Transverse colon (tissue), 4 donors: ENCODE data around the gene KPNA6. TPM values are rescaled to one million over a fixed set of nuclear protein-coding genes. Genes with fewer than 3 reads are reported as not detected.

Source experiments
- DNase-seq: peaks from one replicate; pipeline ENCODE4 v3.0.0-alpha.2; 2019
- H3K27ac ChIP-seq, 4 donors: fragments of 200-600 bp; sonication (generic); 2 replicates each; pipeline ENCODE4 v1.5.1; 2016 to 2018; ENCODE audit warnings: inconsistent platforms in 4 of 4
- H3K27me3 ChIP-seq: fragments of 200-600 bp; sonication (generic); 2 replicates; pipeline ENCODE4 v1.5.1; 2017; ENCODE audit warnings: inconsistent platforms
- H3K36me3 ChIP-seq, 4 donors: fragments of 200-600 bp; sonication (generic); 2 replicates each; pipeline ENCODE4 v1.5.1; 2017 to 2019; ENCODE audit warnings: inconsistent platforms in 4 of 4
- H3K4me1 ChIP-seq, 4 donors: fragments of 200-600 bp; sonication (generic); 2 replicates each; pipeline ENCODE4 v1.5.1; 2017 to 2020; ENCODE audit warnings: inconsistent platforms in 4 of 4
- H3K4me3 ChIP-seq, 4 donors: fragments of 200-600 bp; sonication (generic); 1 replicate in 1 of 4; 2 replicates in 3 of 4; pipeline versions ENCODE4 v1.5.1 to v1.6.1; 2017 to 2019; ENCODE audit warnings: inconsistent platforms in 4 of 4
- H3K9me3 ChIP-seq, 2 donors: fragments of 200-600 bp; sonication (generic); 2 replicates each; pipeline ENCODE4 v1.5.1; 2017 to 2019; ENCODE audit warnings: inconsistent platforms in 2 of 2
- EP300 ChIP-seq: sonication (generic); formaldehyde crosslinking; IDR thresholded peaks from one replicate; pipeline ENCODE4 v1.6.1; 2017; ENCODE audit warnings: antibody characterized with exemption, low read depth
- POLR2A ChIP-seq: fragments of 450-650 bp; IDR thresholded peaks from one replicate; pipeline ENCODE4 v1.6.1; 2016; ENCODE audit warnings: antibody characterized with exemption, mild to moderate bottlenecking, moderate library complexity
- POLR2AphosphoS5 ChIP-seq, 3 donors: sonication (generic); formaldehyde crosslinking; IDR thresholded peaks; one replicate each; pipeline ENCODE4 v1.6.1; 2016; ENCODE audit warnings: antibody characterized with exemption in 3 of 3
- WGBS, 2 donors: methylation state at CpG; one replicate each; pipeline ENCODE4 v1.1.5; 2018; ENCODE audit warnings: low coverage in 1 of 2; 5-methylcytosine and 5-hydroxymethylcytosine counted together
- in situ Hi-C, 4 donors: fragments of 200-750 bp; cut with MboI; loops; one replicate each; pipeline versions ENCODE4 v1.15.0 to v1.15.1; 2017; ENCODE audit warnings: low sequenced_read_pairs in 3 of 4, low pct_ligation_motif_present in 1 of 4, low pct_unique_long_range_greater_than_20kb in 1 of 4
- intact Hi-C: fragments of 100-400 bp; cut with DNase I; formaldehyde crosslinking; loops from one replicate; pipeline ENCODE4 v1.15.1; 2023; ENCODE audit warnings: low total_unique reads
- total RNA-seq, 4 donors: library from RNA; depleted of rRNA; stranded (reverse); fragments of >200 nt; gene quantifications; one replicate each; pipeline ENCODE4 v1.1.0, GENCODE V29; 2016
- TF ChIP-seq, protein P1 (sequence below), 5 experiments: fragments of 200-600 bp in 3 of 5; fragments of 450-650 bp in 2 of 5; sonication (generic) in 3 of 5; IDR thresholded peaks; 1 replicate in 2 of 5; 2 replicates in 3 of 5; pipeline ENCODE4 v1.5.1; 2016 to 2017; ENCODE audit warnings: antibody characterized with exemption in 5 of 5, inconsistent platforms in 3 of 5, mild to moderate bottlenecking in 2 of 5, moderate library complexity in 1 of 5

Gene KPNA6
- total RNA-seq, 4 donors from 2014 or later = 20.5 to 30.5 (median 25.4) TPM

GRCh38 chr1:32199043-32199716, 91.3 kb downstream of the KPNA6 start:
- 73% methylated on average over 4 of the region's 4 CpGs; no CpG with 5 or more reads in 1 of the 2 donors for WGBS, 2 donors
- intact Hi-C loops = no loop called here
- peak overlapping the region; percentile 73 to 92 (median 83) for H3K27ac ChIP-seq

GRCh38 chr1:32199717-32200072, 91.8 kb downstream of the KPNA6 start:
- no peak for TF ChIP-seq POLR2A
- no peak for TF ChIP-seq EP300
- no peak for TF ChIP-seq POLR2AphosphoS5 (IDR thresholded peaks at IDR 0.05)
- TF ChIP-seq, protein P1, sequence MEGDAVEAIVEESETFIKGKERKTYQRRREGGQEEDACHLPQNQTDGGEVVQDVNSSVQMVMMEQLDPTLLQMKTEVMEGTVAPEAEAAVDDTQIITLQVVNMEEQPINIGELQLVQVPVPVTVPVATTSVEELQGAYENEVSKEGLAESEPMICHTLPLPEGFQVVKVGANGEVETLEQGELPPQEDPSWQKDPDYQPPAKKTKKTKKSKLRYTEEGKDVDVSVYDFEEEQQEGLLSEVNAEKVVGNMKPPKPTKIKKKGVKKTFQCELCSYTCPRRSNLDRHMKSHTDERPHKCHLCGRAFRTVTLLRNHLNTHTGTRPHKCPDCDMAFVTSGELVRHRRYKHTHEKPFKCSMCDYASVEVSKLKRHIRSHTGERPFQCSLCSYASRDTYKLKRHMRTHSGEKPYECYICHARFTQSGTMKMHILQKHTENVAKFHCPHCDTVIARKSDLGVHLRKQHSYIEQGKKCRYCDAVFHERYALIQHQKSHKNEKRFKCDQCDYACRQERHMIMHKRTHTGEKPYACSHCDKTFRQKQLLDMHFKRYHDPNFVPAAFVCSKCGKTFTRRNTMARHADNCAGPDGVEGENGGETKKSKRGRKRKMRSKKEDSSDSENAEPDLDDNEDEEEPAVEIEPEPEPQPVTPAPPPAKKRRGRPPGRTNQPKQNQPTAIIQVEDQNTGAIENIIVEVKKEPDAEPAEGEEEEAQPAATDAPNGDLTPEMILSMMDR (IDR thresholded peaks at IDR 0.05) = no peak
- no peak for DNase-seq
- peak overlapping the region in 1 of 4 donors; percentile 54 for H3K4me3 ChIP-seq

More at GRCh38 chr1:32199043-32199716, 91.3 kb downstream of the KPNA6 start:
- Histone ChIP-seq H3K4me1 (peaks cover 8 to 27% (median 23%) of the 10 kb centered on the region in 4 donors), H3K27me3 (no peaks in the 10 kb centered on the region), H3K36me3 (peaks cover 0 to 28% (median 11%) of the 10 kb centered on the region in 4 donors), H3K9me3 (no peaks in the 10 kb centered on the region), H3K4me3 (no peak overlapping the region)
- in situ Hi-C loops = no loop called here
- no peak for DNase-seq
- TF ChIP-seq POLR2AphosphoS5 (IDR thresholded peaks at IDR 0.05) (no peak), POLR2A (no peak), EP300 (no peak)
- TF ChIP-seq, protein P1 (IDR thresholded peaks at IDR 0.05) = no peak

GRCh38 chr1:32200226-32201010, 92.6 kb downstream of the KPNA6 start, which contains the start of gene CCDC28B:
CCDC28B (plus strand) TSS chr1:32200595; CDS start chr1:32201936, 1,341 bp downstream.
- H3K36me3 ChIP-seq = peaks cover 0 to 18% (median 5%) of the 10 kb centered on the region in 4 donors
- in situ Hi-C loops (loop anchor here in 1 of 4 donors (25.0 kb wide), 1 partner anchor 187 kb away; the partner anchor contains the start of gene BSDC1), intact Hi-C loops (no loop called here)
- peak; percentile 55 for DNase-seq
- no peaks in the 10 kb centered on the region for H3K9me3 ChIP-seq
- peaks cover 15 to 34% (median 29%) of the 10 kb centered on the region in 4 donors for H3K4me1 ChIP-seq
- peak; percentile 13 to 38 (median 28) for TF ChIP-seq POLR2AphosphoS5 (IDR thresholded peaks at IDR 0.05)
- TF ChIP-seq, protein P1 (IDR thresholded peaks at IDR 0.05) = no peak
- no peak for TF ChIP-seq EP300
- no peak for TF ChIP-seq POLR2A
- H3K27me3 ChIP-seq = no peaks in the 10 kb centered on the region
- peak within 1 kb of the TSS; percentile 73 to 92 (median 83) for H3K27ac ChIP-seq
- H3K4me3 ChIP-seq = peak within 1 kb of the TSS; percentile 38 to 61 (median 50)
- WGBS, 2 donors = 1% methylated on average over 34 of the region's 34 CpGs; no CpG with 5 or more reads in 1 of the 2 donors

More at GRCh38 chr1:32199717-32200072, 91.8 kb downstream of the KPNA6 start:
- in situ Hi-C loops (loop anchor here in 1 of 4 donors (25.0 kb wide), 1 partner anchor 188 kb away; the partner anchor contains the start of gene BSDC1), intact Hi-C loops (no loop called here)
- no peaks in the 10 kb centered on the region for H3K9me3 ChIP-seq
- no peaks in the 10 kb centered on the region for H3K27me3 ChIP-seq
- H3K27ac ChIP-seq = peak overlapping the region; percentile 73 to 92 (median 83)
- peaks cover 0 to 23% (median 9%) of the 10 kb centered on the region in 4 donors for H3K36me3 ChIP-seq
- peaks cover 10 to 29% (median 23%) of the 10 kb centered on the region in 4 donors for H3K4me1 ChIP-seq
- 38% methylated on average over 5 of the region's 6 CpGs; no CpG with 5 or more reads in 1 of the 2 donors for WGBS, 2 donors
